H9 (cell line): Measurements from ENCODE around the gene FGB. TPM values are rescaled to one million over a fixed set of nuclear protein-coding genes. Genes with fewer than 3 reads are reported as not detected.

Source experiments
- DNase-seq: peaks from one replicate; pipeline ENCODE4 v3.0.0-alpha.2; 2017
- H2AFZ ChIP-seq: one replicate; pipeline ENCODE4 v1.6.1; 2013; ENCODE audit warnings: mild to moderate bottlenecking, low read length, control low read depth, moderate library complexity
- H2AK5ac ChIP-seq: 2 replicates; pipeline ENCODE4 v1.6.1; 2013; ENCODE audit warnings: low read length, control low read depth, mixed read lengths; ENCODE audit not compliant: insufficient read length
- H2BK120ac ChIP-seq: one replicate; pipeline ENCODE4 v1.6.1; 2013; ENCODE audit warnings: low read depth, mild to moderate bottlenecking, low read length, control low read depth, inconsistent platforms; ENCODE audit not compliant: poor library complexity, severe bottlenecking
- H2BK12ac ChIP-seq: 2 replicates; pipeline ENCODE4 v1.6.1; 2013; ENCODE audit warnings: low read length, control low read depth, mixed read lengths, low read depth; ENCODE audit not compliant: insufficient read length
- H2BK15ac ChIP-seq: 2 replicates; pipeline ENCODE4 v1.6.1; 2013; ENCODE audit warnings: low read depth, low read length, control low read depth
- H2BK20ac ChIP-seq: one replicate; pipeline ENCODE4 v1.6.1; 2013; ENCODE audit warnings: low read depth, mild to moderate bottlenecking, low read length, control low read depth, inconsistent platforms; ENCODE audit not compliant: poor library complexity, severe bottlenecking
- H2BK5ac ChIP-seq: 2 replicates; pipeline ENCODE4 v1.6.1; 2013; ENCODE audit warnings: low read length, control low read depth, mixed read lengths; ENCODE audit not compliant: insufficient read length
- H3K14ac ChIP-seq: 2 replicates; pipeline ENCODE4 v1.6.1; 2013; ENCODE audit warnings: low read length, control low read depth; ENCODE audit not compliant: insufficient read depth
- H3K18ac ChIP-seq: 2 replicates; pipeline ENCODE4 v1.6.1; 2013; ENCODE audit warnings: low read depth, mild to moderate bottlenecking, mixed read lengths, low read length, control low read depth; ENCODE audit not compliant: insufficient read length
- H3K23ac ChIP-seq: 2 replicates; pipeline ENCODE4 v1.6.1; 2013; ENCODE audit warnings: low read length, control low read depth, mixed read lengths, low read depth; ENCODE audit not compliant: insufficient read length
- H3K23me2 ChIP-seq: 2 replicates; pipeline ENCODE4 v1.6.1; 2013; ENCODE audit warnings: low read depth, mild to moderate bottlenecking, mixed read lengths, low read length, control low read depth; ENCODE audit not compliant: insufficient read length, poor library complexity, severe bottlenecking
- H3K27ac ChIP-seq: 2 replicates; pipeline ENCODE4 v1.5.1; 2013; ENCODE audit warnings: low read length, control low read depth, mixed read lengths, low read depth; ENCODE audit not compliant: insufficient read length
- H3K27me3 ChIP-seq: 2 replicates; pipeline ENCODE4 v1.6.1; 2013; ENCODE audit warnings: low read length, control low read depth, inconsistent platforms; ENCODE audit not compliant: insufficient read depth
- H3K4ac ChIP-seq: 2 replicates; pipeline ENCODE4 v1.6.1; 2013; ENCODE audit warnings: low read depth, mild to moderate bottlenecking, control low read depth, inconsistent platforms, low read length, moderate library complexity
- H3K4me1 ChIP-seq: 2 replicates; pipeline ENCODE4 v1.6.1; 2013; ENCODE audit warnings: low read length, control low read depth, inconsistent platforms; ENCODE audit not compliant: insufficient read depth
- H3K4me2 ChIP-seq: 2 replicates; pipeline ENCODE4 v1.6.1; 2013; ENCODE audit warnings: low read length, control low read depth, mixed read lengths; ENCODE audit not compliant: insufficient read length, insufficient read depth
- H3K56ac ChIP-seq: 2 replicates; pipeline ENCODE4 v1.6.1; 2013; ENCODE audit warnings: low read depth, mild to moderate bottlenecking, mixed read lengths, low read length, control low read depth; ENCODE audit not compliant: insufficient read length
- H3K79me1 ChIP-seq: 2 replicates; pipeline ENCODE4 v1.6.1; 2013; ENCODE audit warnings: low read depth, mild to moderate bottlenecking, moderate library complexity, low read length, control low read depth, inconsistent platforms; ENCODE audit not compliant: insufficient read depth, poor library complexity, severe bottlenecking
- H3K79me2 ChIP-seq: 2 replicates; pipeline ENCODE4 v1.6.1; 2013; ENCODE audit warnings: low read length, control low read depth, inconsistent platforms; ENCODE audit not compliant: insufficient read depth
- H3K9ac ChIP-seq: 2 replicates; pipeline ENCODE4 v1.6.1; 2013; ENCODE audit warnings: low read length, control low read depth, mixed read lengths; ENCODE audit not compliant: insufficient read length; ENCODE audit errors: extremely low read depth
- H3K9me3 ChIP-seq: one replicate; pipeline ENCODE4 v1.6.1; 2013; ENCODE audit warnings: low read depth, low read length, inconsistent platforms; ENCODE audit not compliant: control insufficient read depth
- H3T11ph ChIP-seq: one replicate; pipeline ENCODE4 v1.6.1; 2013; ENCODE audit warnings: mild to moderate bottlenecking, low read length, control low read depth, inconsistent platforms
- H4K20me1 ChIP-seq: one replicate; pipeline ENCODE4 v1.6.1; 2013; ENCODE audit not compliant: control insufficient read depth, insufficient read length, insufficient read depth
- H4K5ac ChIP-seq: 2 replicates; pipeline ENCODE4 v1.6.1; 2013; ENCODE audit warnings: low read depth, mild to moderate bottlenecking, mixed read lengths, low read length, control low read depth; ENCODE audit not compliant: insufficient read length
- H4K8ac ChIP-seq: replicated peaks from 2 replicates; pipeline ENCODE4 v1.6.1; 2013; ENCODE audit warnings: low read length, control low read depth, mixed read lengths, low read depth; ENCODE audit not compliant: insufficient read length
- H4K91ac ChIP-seq: 2 replicates; pipeline ENCODE4 v1.6.1; 2013; ENCODE audit warnings: low read depth, mild to moderate bottlenecking, moderate library complexity, mixed read lengths, low read length, control low read depth; ENCODE audit not compliant: insufficient read length
- H3K27ac Mint-ChIP-seq, 3 experiments: 2 replicates in 2 of 3; 3 replicates in 1 of 3; pipeline ENCODE4 v1.8.0; 2020 to 2021; ENCODE audit warnings: mixed read lengths in 3 of 3, mild to moderate bottlenecking in 1 of 3, moderate library complexity in 1 of 3
- H3K27me3 Mint-ChIP-seq: 2 replicates; pipeline ENCODE4 v1.8.0; 2021; ENCODE audit warnings: low read depth, mild to moderate bottlenecking, moderate library complexity, mixed read lengths
- H3K36me3 Mint-ChIP-seq, 3 experiments: 2 replicates in 2 of 3; 3 replicates in 1 of 3; pipeline ENCODE4 v1.8.0; 2020 to 2021; ENCODE audit warnings: low read depth in 3 of 3, mixed read lengths in 3 of 3; ENCODE audit not compliant: insufficient read depth in 1 of 3
- H3K4me1 Mint-ChIP-seq, 2 experiments: 2 replicates each; pipeline ENCODE4 v1.8.0; 2020; ENCODE audit warnings: mixed read lengths in 2 of 2
- H3K4me3 Mint-ChIP-seq, 2 experiments: 2 replicates in 1 of 2; 3 replicates in 1 of 2; pipeline ENCODE4 v1.8.0; 2020 to 2021; ENCODE audit warnings: mild to moderate bottlenecking in 2 of 2, mixed read lengths in 2 of 2, moderate library complexity in 1 of 2
- H3K9me3 Mint-ChIP-seq, 2 experiments: 2 replicates in 1 of 2; 3 replicates in 1 of 2; pipeline ENCODE4 v1.8.0; 2020; ENCODE audit warnings: mild to moderate bottlenecking in 2 of 2, mixed read lengths in 2 of 2, moderate library complexity in 1 of 2
- CTCF ChIP-seq: fragments of 200-600 bp; sonication (generic); conservative IDR thresholded peaks from 3 replicates; pipeline ENCODE4 v1.8.0; 2021; ENCODE audit warnings: antibody characterized with exemption, mild to moderate bottlenecking
- WGBS: extraction: QIAGEN DNeasy Blood & Tissue Kit; methylation state at CpG from one replicate; pipeline ENCODE4 v1.1.7; 2013; ENCODE audit warnings: missing lambda C conversion rate, low lambda C conversion rate, mixed read lengths; ENCODE audit not compliant: insufficient read length; ENCODE audit errors: extremely low coverage; 5-methylcytosine and 5-hydroxymethylcytosine counted together
- total RNA-seq: library from RNA; stranded (reverse); gene quantifications from 2 replicates; pipeline ENCODE4 v1.2.1, GENCODE V29; 2021

FGB gene
- total RNA-seq, 1 experiment from 2014 or later = not detected

GRCh38 chr4:154564311-154564710 is 1.5 kb downstream of the FGB start:
- Mint-ChIP-seq H3K36me3 (no peaks in the 10 kb centered on the region), H3K4me1 (peaks cover 0 to 4% of the 10 kb centered on the region in 2 experiments; a peak in 2 of 4 replicates), H3K27me3 (no peaks in the 10 kb centered on the region), H3K4me3 (no peak overlapping the region), H3K27ac (no peak overlapping the region), H3K9me3 (no peaks in the 10 kb centered on the region)
- no peaks in the 10 kb centered on the region for H4K20me1 ChIP-seq
- no peak overlapping the region for H3T11ph ChIP-seq
- H2BK12ac ChIP-seq = no peak overlapping the region
- no peak overlapping the region for H3K4ac ChIP-seq
- H3K27me3 ChIP-seq = no peaks in the 10 kb centered on the region
- H2BK120ac ChIP-seq = no peak overlapping the region
- H3K27ac ChIP-seq = no peak overlapping the region
- H3K9ac ChIP-seq = no peak overlapping the region
- H3K79me1 ChIP-seq = no peaks in the 10 kb centered on the region
- no peaks in the 10 kb centered on the region for H3K79me2 ChIP-seq
- no peaks in the 10 kb centered on the region for H3K9me3 ChIP-seq
- H3K23me2 ChIP-seq = no peaks in the 10 kb centered on the region
- H2BK20ac ChIP-seq = no peak overlapping the region
- H2BK15ac ChIP-seq = no peak overlapping the region
- H2AFZ ChIP-seq = no peak overlapping the region
- TF ChIP-seq CTCF = no peak
- H4K5ac ChIP-seq = no peak overlapping the region
- no peak overlapping the region for H4K8ac ChIP-seq
- no peak for DNase-seq
- no peak overlapping the region for H3K14ac ChIP-seq
- H3K56ac ChIP-seq = no peak overlapping the region
- H4K91ac ChIP-seq = no peak overlapping the region
- no peak overlapping the region for H2BK5ac ChIP-seq
- H3K23ac ChIP-seq = no peak overlapping the region
- WGBS = no CpG with 5 or more reads among the region's 1 CpG
- no peak overlapping the region for H3K4me2 ChIP-seq
- no peak overlapping the region for H3K18ac ChIP-seq
- H3K4me1 ChIP-seq = no peaks in the 10 kb centered on the region
- no peak overlapping the region for H2AK5ac ChIP-seq
